ENCODE data around the gene OTOA.
"Not testable (repeated sequence)": the region's sequence is repeated elsewhere in the genome, so short reads cannot be mapped to it uniquely, and the experiment has no call there.

The OTOA gene

GRCh38 chr16:21641916-21642315 lies 21.9 kb upstream of the OTOA start:
- DNase-seq (ENCODE audit: low spot score): no peak

GRCh38 chr16:21642861-21643260 lies 20.9 kb upstream of the OTOA start:
- no peak for DNase-seq (ENCODE audit: low spot score)

DNA sequence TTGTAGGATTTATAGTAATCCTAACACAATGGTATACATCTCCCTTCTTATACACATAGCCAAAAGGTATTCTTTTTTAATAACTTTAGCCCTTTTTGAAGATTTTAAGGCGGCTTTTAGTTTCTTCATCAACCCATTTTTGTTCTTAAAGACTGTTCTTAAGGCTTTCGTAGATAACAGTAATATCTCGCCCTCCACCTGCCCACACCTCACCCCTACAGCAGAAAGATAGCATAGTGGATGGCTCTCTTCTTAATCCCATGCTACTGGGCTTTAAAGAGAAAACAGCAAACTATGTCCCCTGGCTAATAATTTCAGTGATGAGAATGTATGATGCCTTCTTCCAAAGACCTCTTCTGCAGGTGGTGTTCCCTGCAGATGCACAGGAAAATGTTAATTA lies 20.0 kb upstream of the OTOA start:
- no peak for DNase-seq (ENCODE audit: low spot score)

- DNase-seq (ENCODE audit: low spot score): no peak
Measured at GRCh38 chr16:21644674-21645073, 19.1 kb upstream of the OTOA start.

- DNase-seq (ENCODE audit: low spot score): peak; percentile 55
Measured at GRCh38 chr16:21645261-21645721, 18.5 kb upstream of the OTOA start.

DNA sequence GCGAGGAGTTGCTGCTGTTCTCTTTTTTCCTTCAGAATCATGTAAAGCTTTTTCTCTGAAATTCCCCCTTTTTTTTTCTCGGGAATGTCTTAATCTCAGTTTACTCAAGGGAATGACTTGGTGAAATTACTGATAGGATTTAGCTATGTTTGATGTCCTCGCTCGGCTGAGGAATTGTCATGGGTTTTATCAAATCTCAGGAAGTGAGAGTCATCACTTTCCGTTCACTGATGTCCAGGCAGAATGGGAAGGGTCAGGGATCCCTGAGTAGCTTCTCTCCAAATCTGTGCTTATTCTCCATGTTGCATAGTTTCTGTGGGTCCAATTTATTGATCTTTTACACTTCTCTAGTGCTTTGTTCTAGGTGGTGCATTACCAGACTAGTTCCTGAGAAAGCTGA lies 17.7 kb upstream of the OTOA start:
- peak; percentile 41 for DNase-seq (ENCODE audit: low spot score)

- DNase-seq (ENCODE audit: low spot score): no peak
Measured at GRCh38 chr16:21646721-21647561, 16.8 kb upstream of the OTOA start.

GRCh38 chr16:21647562-21648164 lies 16.1 kb upstream of the OTOA start:
- DNase-seq (ENCODE audit: low spot score): no peak

DNA sequence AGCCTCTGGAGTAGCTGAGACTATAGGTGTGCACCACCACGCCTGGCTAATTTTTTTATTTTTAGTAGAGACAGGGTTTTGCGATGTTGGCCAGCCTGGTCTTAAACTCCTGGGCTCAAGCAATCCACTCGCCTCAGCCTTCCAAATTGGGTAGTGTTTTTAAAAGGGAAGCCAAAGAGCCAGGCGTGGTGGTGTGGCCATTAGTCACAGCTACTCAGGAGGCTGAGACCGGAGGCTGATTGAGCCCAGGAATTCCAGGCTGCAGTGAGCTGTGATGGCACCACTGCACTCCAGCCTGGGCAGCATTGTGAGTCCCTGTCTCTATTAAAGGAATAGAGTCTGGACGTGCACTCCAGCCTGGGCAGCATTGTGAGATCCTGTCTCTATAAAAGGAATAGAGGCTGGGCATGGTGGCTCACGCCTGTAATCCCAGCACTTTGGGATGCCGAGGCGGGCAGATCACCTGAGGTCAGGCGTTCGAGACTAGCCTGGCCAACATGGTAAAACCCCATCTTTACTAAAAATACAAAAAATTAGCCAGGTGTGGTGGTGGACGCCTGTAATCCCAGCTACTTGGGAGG lies 13.9 kb upstream of the OTOA start:
- DNase-seq (ENCODE audit: low spot score): not testable (repeated sequence)

GRCh38 chr16:21650521-21650920 lies 13.2 kb upstream of the OTOA start:
- no peak for DNase-seq (ENCODE audit: low spot score)

DNA sequence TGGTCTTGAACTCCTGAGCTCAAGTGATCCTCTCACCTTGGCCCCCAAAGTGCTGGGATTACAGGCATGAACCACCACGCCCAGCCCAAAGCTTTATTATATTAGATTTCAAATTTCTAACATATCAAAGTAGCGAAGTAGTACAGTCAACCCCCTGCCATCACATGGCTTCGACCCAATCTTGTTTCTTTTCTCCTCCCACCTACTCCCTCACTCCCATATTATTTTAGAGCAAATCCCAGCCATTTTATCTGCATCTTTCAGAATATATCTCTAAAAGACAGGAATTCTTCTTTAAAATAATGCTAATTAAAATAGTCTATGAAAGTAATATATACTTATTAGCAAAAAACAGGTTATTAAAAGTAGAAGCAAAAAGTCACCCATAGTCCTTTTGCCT lies 12.3 kb upstream of the OTOA start:
- no peak for DNase-seq (ENCODE audit: low spot score)

DNA sequence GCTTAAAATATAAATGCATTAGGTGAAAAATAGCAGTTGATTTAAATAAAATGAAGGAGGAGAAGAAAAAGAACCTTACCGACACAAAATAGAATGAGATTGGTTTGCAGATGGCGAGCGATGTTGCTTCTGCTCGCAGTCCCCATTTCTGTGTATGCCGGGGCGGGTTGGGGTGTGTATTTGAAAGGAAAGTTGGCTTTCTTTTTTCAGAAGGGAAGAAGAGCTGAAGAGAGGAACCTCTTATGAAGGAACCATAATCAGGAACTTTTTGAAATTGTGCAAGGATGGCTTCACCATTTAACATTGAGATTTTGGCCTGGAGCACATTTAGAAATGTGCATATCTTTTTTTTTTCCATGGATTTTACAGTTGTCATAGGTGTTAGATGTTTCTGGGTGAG lies 11.3 kb upstream of the OTOA start, which contains the start of gene IGSF6:
Gene IGSF6 (minus strand): TSS at position 156 of the 400 bp plus-strand sequence. CDS start 10 bp downstream, at position 146.
- no peak for DNase-seq (ENCODE audit: low spot score)

DNA sequence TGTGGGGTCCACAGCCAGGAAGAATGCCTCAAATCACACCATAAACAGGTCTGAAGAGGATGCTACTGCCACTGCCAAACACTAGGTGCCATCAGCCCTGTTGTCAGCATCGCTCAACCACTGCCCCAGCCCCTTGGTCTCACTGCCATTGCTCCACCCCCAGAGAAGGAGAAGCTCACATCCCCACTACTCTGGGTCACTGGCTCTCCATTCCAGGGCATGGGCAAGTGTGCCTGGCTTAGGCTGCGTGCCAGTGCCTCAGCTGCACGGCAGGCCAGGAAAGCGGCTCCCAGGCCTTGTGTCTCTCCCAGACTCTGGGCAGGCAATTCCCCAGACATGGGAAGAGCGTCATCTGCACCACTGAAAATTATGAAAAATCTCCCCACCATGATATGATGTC lies 10.2 kb upstream of the OTOA start:
- no peak for DNase-seq (ENCODE audit: low spot score)

- DNase-seq (ENCODE audit: low spot score): no peak
Measured at GRCh38 chr16:21654466-21654865, 9.3 kb upstream of the OTOA start.

GRCh38 chr16:21654881-21655280 lies 8.9 kb upstream of the OTOA start:
- no peak for DNase-seq (ENCODE audit: low spot score)

GRCh38 chr16:21656795-21657768 lies 6.7 kb upstream of the OTOA start:
- DNase-seq (ENCODE audit: low spot score): peak; percentile 71

- DNase-seq (ENCODE audit: low spot score): no peak
Measured at GRCh38 chr16:21659124-21659523, 4.6 kb upstream of the OTOA start.

- DNase-seq (ENCODE audit: low spot score): no peak
Measured at GRCh38 chr16:21664801-21665492, 1.2 kb downstream of the OTOA start.

DNA sequence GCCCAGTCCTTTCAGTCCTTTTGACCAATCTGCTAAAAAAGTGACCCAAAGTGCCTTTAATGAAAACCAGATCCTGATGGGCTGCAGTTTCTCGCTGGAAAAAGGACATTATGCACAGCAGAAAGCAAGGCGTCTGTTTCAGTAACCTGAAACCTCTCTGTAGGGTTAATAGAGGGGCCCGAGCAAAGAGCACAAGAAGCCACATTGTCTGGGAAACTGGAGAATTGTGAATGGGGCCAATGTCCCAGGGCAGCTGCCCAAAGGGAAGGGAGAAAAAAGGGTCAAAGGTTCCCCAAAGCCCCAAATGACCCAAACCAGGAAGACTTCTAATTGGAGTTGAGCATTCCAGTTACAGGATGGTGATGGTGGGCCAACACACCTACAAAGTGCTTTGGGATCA lies 3.0 kb downstream of the OTOA start:
- no peak for DNase-seq (ENCODE audit: low spot score)

DNA sequence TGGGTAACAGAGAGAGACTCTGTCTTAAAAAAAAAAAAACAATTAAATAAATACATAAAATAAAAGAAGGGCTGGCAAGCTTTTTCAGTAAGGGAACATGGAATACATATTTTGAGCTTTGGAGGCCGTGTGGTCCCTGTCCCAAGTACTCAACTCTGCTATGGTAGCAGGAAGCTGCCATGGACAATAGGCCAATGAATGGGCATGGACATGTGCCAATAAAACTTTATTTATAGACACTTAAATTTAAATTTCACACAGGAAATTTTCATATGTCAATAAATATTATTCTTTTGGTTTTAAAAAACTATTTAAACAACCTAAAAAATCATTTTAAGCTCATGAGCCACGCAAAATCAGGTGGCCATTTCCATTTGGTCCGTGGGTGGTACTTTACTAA lies 3.8 kb downstream of the OTOA start:
- no peak for DNase-seq (ENCODE audit: low spot score)

DNA sequence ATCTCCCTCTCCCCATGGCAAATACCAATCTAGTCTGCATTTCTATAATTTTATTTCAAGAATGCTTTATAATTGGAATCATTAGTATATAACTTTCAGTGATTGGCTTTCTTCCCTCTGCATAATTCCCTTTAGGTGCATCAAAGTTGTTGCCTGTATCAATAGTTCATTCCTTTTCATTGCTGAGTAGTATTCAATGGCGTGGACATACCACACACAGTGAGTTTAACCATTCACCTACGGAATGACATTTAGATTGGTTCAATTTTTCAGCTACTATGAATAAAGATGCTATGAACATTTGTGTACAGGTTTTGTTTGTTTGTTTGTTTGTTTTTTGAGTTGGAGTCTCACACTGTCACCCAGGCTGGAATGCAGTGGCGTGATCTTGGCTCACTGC lies 9.7 kb downstream of the OTOA start:
- no peak for DNase-seq (ENCODE audit: low spot score)

All from hepatic stellate cell (primary cell).